Mammary epithelial cell (primary cell): ENCODE data around the gene SSU72.

Source experiments
- CTCF ChIP-seq, 2 donors: IDR thresholded peaks in 1 of 2; conservative IDR thresholded peaks in 1 of 2; 2 replicates each; pipeline ENCODE4 v1.5.1; 2011 to 2012; ENCODE audit warnings: inconsistent platforms in 2 of 2, low read length in 2 of 2, mild to moderate bottlenecking in 2 of 2, control low read depth in 1 of 2, low read depth in 1 of 2; ENCODE audit not compliant: insufficient read depth in 1 of 2; ENCODE audit errors: extremely low read depth in 1 of 2
- EZH2 ChIP-seq: IDR thresholded peaks from 2 replicates; pipeline ENCODE4 v1.6.1; 2012; ENCODE audit warnings: low read length, inconsistent platforms, borderline replicate concordance

GRCh38 chr1:1556505-1556904, 18.2 kb downstream of the SSU72 start:
- no peak for TF ChIP-seq CTCF (conservative IDR thresholded peaks at IDR 0.05 in 1 of 2, IDR thresholded peaks at IDR 0.05 in 1 of 2; ENCODE audit: extremely low read depth in 1 of 2, insufficient read depth in 1 of 2, low read depth in 1 of 2, low read length in 2 of 2)
- TF ChIP-seq EZH2: no peak
